IMR-90 (cell line): ENCODE measurements around the gene UST. TPM values are rescaled to one million over a fixed set of nuclear protein-coding genes. Genes with fewer than 3 reads are reported as not detected.

ENCODE experiments used
- ATAC-seq: fragments of 200-7000 bp; cut with Tn5 transposase; 2 replicates; pipeline ENCODE4 v1.9.1; 2020; ENCODE audit warnings: low read depth, mild to moderate bottlenecking, moderate library complexity
- BruUV-seq: library from RNA; stranded (reverse); fragments of 400-500 nt; replicated peaks from 2 replicates; lab custom pipeline; 2021; lab: Mats Ljungman, UMichigan
- CTCF ChIA-PET: fragments of 300-600 bp; formaldehyde crosslinking; extraction: SDS; loops from one replicate; lab custom pipeline; 2021; ENCODE audit warnings: antibody characterized with exemption; lab: Yijun Ruan, JAX
- POLR2A ChIA-PET: fragments of 300-600 bp; sonication (Branson Sonifier 250); formaldehyde crosslinking; loops from one replicate; lab custom pipeline; 2022; ENCODE audit warnings: antibody characterized with exemption; ENCODE audit not compliant: unreplicated experiment; lab: Charles Lee
- DNase-seq: peaks from one replicate; pipeline ENCODE4 v3.0.0; 2013
- H2AFZ ChIP-seq: replicated peaks from 2 replicates; pipeline ENCODE3; 2013; ENCODE audit warnings: low read length, mild to moderate bottlenecking; ENCODE audit not compliant: poor library complexity
- H2AK5ac ChIP-seq: 2 replicates; pipeline ENCODE4 v1.6.1; 2013; ENCODE audit warnings: low read depth, low read length, inconsistent platforms
- H2AK9ac ChIP-seq: replicated peaks from 2 replicates; pipeline ENCODE3; 2013; ENCODE audit warnings: mild to moderate bottlenecking, low read depth, low read length, moderate library complexity; ENCODE audit not compliant: poor library complexity
- H2BK120ac ChIP-seq: 2 replicates; pipeline ENCODE4 v1.6.1; 2013; ENCODE audit warnings: low read depth, low read length, inconsistent platforms
- H2BK15ac ChIP-seq: 3 replicates; pipeline ENCODE4 v1.6.1; 2013; ENCODE audit warnings: low read depth, low read length, inconsistent platforms
- H2BK20ac ChIP-seq: 2 replicates; pipeline ENCODE4 v1.6.1; 2013; ENCODE audit warnings: low read depth, mild to moderate bottlenecking, inconsistent platforms, low read length, moderate library complexity
- H2BK5ac ChIP-seq: 2 replicates; pipeline ENCODE4 v1.6.1; 2013; ENCODE audit warnings: mild to moderate bottlenecking, low read depth, low read length, inconsistent platforms; ENCODE audit not compliant: poor library complexity, severe bottlenecking
- H3K14ac ChIP-seq: replicated peaks from 2 replicates; pipeline ENCODE4 v1.6.1; 2013; ENCODE audit warnings: low read depth, low read length, inconsistent platforms
- H3K18ac ChIP-seq: 2 replicates; pipeline ENCODE4 v1.6.1; 2013; ENCODE audit warnings: low read depth, low read length, control low read depth
- H3K23ac ChIP-seq: 2 replicates; pipeline ENCODE4 v1.6.1; 2013; ENCODE audit warnings: low read depth, low read length, inconsistent platforms
- H3K27ac ChIP-seq: 2 replicates; pipeline ENCODE4 v1.5.1; 2013; ENCODE audit warnings: mild to moderate bottlenecking, control low read depth, low read length; ENCODE audit not compliant: insufficient read depth
- H3K27me3 ChIP-seq: 2 replicates; pipeline ENCODE4 v1.6.1; 2013; ENCODE audit warnings: low read length; ENCODE audit not compliant: control insufficient read depth, insufficient read depth
- H3K36me3 ChIP-seq: 2 replicates; pipeline ENCODE4 v1.6.1; 2013; ENCODE audit warnings: low read length, mixed read lengths; ENCODE audit not compliant: control insufficient read depth, insufficient read depth
- H3K4ac ChIP-seq: 2 replicates; pipeline ENCODE4 v1.6.1; 2013; ENCODE audit warnings: low read depth, low read length, inconsistent platforms
- H3K4me1 ChIP-seq: 2 replicates; pipeline ENCODE4 v1.6.1; 2013; ENCODE audit warnings: low read length, mixed read lengths; ENCODE audit not compliant: control insufficient read depth, insufficient read depth
- H3K4me2 ChIP-seq: 2 replicates; pipeline ENCODE4 v1.6.1; 2013; ENCODE audit warnings: low read depth, mild to moderate bottlenecking, control low read depth, low read length, moderate library complexity
- H3K4me3 ChIP-seq: 2 replicates; pipeline ENCODE4 v1.5.1; 2013; ENCODE audit warnings: low read depth, mild to moderate bottlenecking, control low read depth, low read length, moderate library complexity; ENCODE audit not compliant: insufficient read depth
- H3K56ac ChIP-seq: 2 replicates; pipeline ENCODE4 v1.6.1; 2013; ENCODE audit warnings: low read length, inconsistent platforms; ENCODE audit not compliant: insufficient read depth; ENCODE audit errors: extremely low read depth
- H3K79me1 ChIP-seq, 2 experiments: 2 replicates each; pipeline ENCODE4 v1.6.1; 2013; ENCODE audit warnings: low read length in 2 of 2, inconsistent platforms in 1 of 2, low read depth in 1 of 2
- H3K9ac ChIP-seq: 2 replicates; pipeline ENCODE4 v1.6.1; 2013; ENCODE audit warnings: low read depth, low read length, control low read depth
- H3K9me1 ChIP-seq: 2 replicates; pipeline ENCODE4 v1.6.1; 2013; ENCODE audit warnings: low read length, inconsistent platforms; ENCODE audit not compliant: insufficient read depth
- H3K9me3 ChIP-seq: 2 replicates; pipeline ENCODE4 v1.6.1; 2013; ENCODE audit warnings: low read length; ENCODE audit not compliant: control insufficient read depth, insufficient read depth
- H4K20me1 ChIP-seq: 2 replicates; pipeline ENCODE4 v1.6.1; 2013; ENCODE audit warnings: low read length, inconsistent platforms; ENCODE audit not compliant: insufficient read depth
- H4K5ac ChIP-seq: 2 replicates; pipeline ENCODE4 v1.6.1; 2013; ENCODE audit warnings: mild to moderate bottlenecking, low read depth, low read length, control low read depth
- H4K8ac ChIP-seq, 2 experiments: 2 replicates each; pipeline ENCODE4 v1.6.1; 2013; ENCODE audit warnings: low read depth in 2 of 2, low read length in 2 of 2, control low read depth in 1 of 2, inconsistent platforms in 1 of 2
- H4K91ac ChIP-seq: 2 replicates; pipeline ENCODE4 v1.6.1; 2013; ENCODE audit warnings: low read depth, low read length, inconsistent platforms; ENCODE audit not compliant: insufficient read depth
- BHLHE40 ChIP-seq: fragments of 150-350 bp; IDR thresholded peaks from 2 replicates; pipeline ENCODE4 v1.6.1; 2016; ENCODE audit warnings: mild to moderate bottlenecking, low read depth, low read length
- CEBPB ChIP-seq: IDR thresholded peaks from 2 replicates; pipeline ENCODE4 v1.6.1; 2012; ENCODE audit warnings: low read depth, low read length, improper control_type of control experiment
- FOS ChIP-seq: fragments of 150-350 bp; IDR thresholded peaks from 2 replicates; pipeline ENCODE4 v1.6.1; 2016; ENCODE audit warnings: low read depth, low read length
- RAD21 ChIP-seq: IDR thresholded peaks from 2 replicates; pipeline ENCODE4 v1.6.1; 2012; ENCODE audit warnings: low read length, improper control_type of control experiment
- RCOR1 ChIP-seq: IDR thresholded peaks from 2 replicates; pipeline ENCODE4 v1.6.1; 2012; ENCODE audit warnings: mild to moderate bottlenecking, low read length, improper control_type of control experiment; ENCODE audit not compliant: insufficient replicate concordance
- SMC3 ChIP-seq: fragments of 150-350 bp; IDR thresholded peaks from 2 replicates; pipeline ENCODE4 v1.6.1; 2016; ENCODE audit warnings: low read depth, mild to moderate bottlenecking, antibody characterized with exemption, low read length, moderate library complexity
- WGBS, 2 experiments: methylation state at CpG; one replicate each; pipeline versions ENCODE4 v1.1.5 to v1.1.7; 2013; ENCODE audit warnings: missing lambda C conversion rate in 2 of 2; ENCODE audit not compliant: insufficient read length in 1 of 2; ENCODE audit errors: extremely low coverage in 2 of 2; 5-methylcytosine and 5-hydroxymethylcytosine counted together
- dilution Hi-C: fragments of 300-500 bp; cut with HindIII; formaldehyde crosslinking; loops from one replicate; pipeline ENCODE4 v1.14.3; 2018; ENCODE audit warnings: low sequenced_read_pairs; ENCODE audit not compliant: unreplicated experiment
- in situ Hi-C: fragments of 300-500 bp; cut with MboI; formaldehyde crosslinking; loops from 3 replicates; pipeline ENCODE4 v1.14.3; 2019; ENCODE audit warnings: low sequenced_read_pairs, inconsistent platforms, mixed read lengths
- intact Hi-C: fragments of 100-400 bp; cut with micrococcal nuclease; formaldehyde crosslinking; loops from 2 replicates; pipeline ENCODE4 v1.10.0; 2022
- polyA plus RNA-seq, 3 experiments: library from polyadenylated mRNA; depleted of rRNA; stranded (reverse); fragments of >200 nt; gene quantifications; 2 replicates each; pipeline ENCODE4 v1.2.3, GENCODE V29; 2012; ENCODE audit warnings: low replicate concordance in 1 of 3
- total RNA-seq: library from RNA; depleted of rRNA; stranded (reverse); fragments of >200 nt; gene quantifications from 2 replicates; pipeline ENCODE4 v1.2.3, GENCODE V29; 2012
- TF ChIP-seq, protein P1 (sequence below): fragments of 150-350 bp; IDR thresholded peaks from 2 replicates; pipeline ENCODE4 v1.6.1; 2016; ENCODE audit warnings: low read depth, mild to moderate bottlenecking, low read length, moderate library complexity, borderline replicate concordance

Gene UST
- total and polyA plus RNA-seq, 2 of the 4 experiments (the other 2 are of a cell fraction) = 7.7 to 13.8 TPM

DNA sequence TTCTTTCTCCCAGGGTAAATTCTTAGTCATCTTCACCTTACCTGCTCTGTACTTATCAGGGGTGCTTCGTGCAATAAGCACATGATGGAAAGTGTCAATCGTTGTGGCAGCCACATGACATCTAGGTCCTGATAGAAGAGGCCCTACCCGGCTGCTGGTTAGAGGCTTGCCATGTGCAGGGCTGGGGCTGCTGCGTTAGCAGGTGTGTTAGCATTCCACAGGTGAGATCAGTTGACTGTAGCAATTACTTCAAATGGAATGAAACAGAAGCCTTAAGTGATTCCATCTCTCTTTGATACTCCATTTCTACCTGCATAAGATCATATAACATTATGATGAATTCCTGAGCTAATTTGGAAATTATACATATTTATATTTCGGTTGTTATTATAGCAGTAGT, 127.0 kb downstream of the UST start:
- WGBS, 2 experiments = 92% methylated on average over 2 of the region's 5 CpGs; no CpG with 5 or more reads in 1 of the 2 experiments
- H3K27me3 ChIP-seq = no peaks in the 10 kb centered on the region
- BruUV-seq = no TSS peak

More for the DNA sequence above, 127.0 kb downstream of the UST start:
- ATAC-seq = no peak
- H3K4me1 ChIP-seq = peaks cover 7% of the 10 kb centered on the region
- TF ChIP-seq SMC3 = no peak
- no peak for TF ChIP-seq CEBPB
- TF ChIP-seq RCOR1 = no peak
- TF ChIP-seq RAD21 = no peak
- TF ChIP-seq FOS = no peak
- TF ChIP-seq, protein P1, sequence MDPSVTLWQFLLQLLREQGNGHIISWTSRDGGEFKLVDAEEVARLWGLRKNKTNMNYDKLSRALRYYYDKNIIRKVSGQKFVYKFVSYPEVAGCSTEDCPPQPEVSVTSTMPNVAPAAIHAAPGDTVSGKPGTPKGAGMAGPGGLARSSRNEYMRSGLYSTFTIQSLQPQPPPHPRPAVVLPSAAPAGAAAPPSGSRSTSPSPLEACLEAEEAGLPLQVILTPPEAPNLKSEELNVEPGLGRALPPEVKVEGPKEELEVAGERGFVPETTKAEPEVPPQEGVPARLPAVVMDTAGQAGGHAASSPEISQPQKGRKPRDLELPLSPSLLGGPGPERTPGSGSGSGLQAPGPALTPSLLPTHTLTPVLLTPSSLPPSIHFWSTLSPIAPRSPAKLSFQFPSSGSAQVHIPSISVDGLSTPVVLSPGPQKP = no peak
- TF ChIP-seq BHLHE40 = no peak
- no peak overlapping the region for H3K4me3 ChIP-seq
- no peak overlapping the region for H2BK5ac ChIP-seq
- H4K8ac ChIP-seq = no peak overlapping the region
- H3K9me3 ChIP-seq = no peaks in the 10 kb centered on the region
- H3K4ac ChIP-seq = no peak overlapping the region; the same call in 1 of the 2 replicates
- H2AK9ac ChIP-seq = no peak overlapping the region
- H3K18ac ChIP-seq = no peak overlapping the region
- dilution Hi-C loops (no loop called here), in situ Hi-C loops (no loop called here), intact Hi-C loops (no loop called here)
- no peak overlapping the region for H2BK15ac ChIP-seq
- no peaks in the 10 kb centered on the region for H3K36me3 ChIP-seq
- H4K5ac ChIP-seq = no peak overlapping the region
- H3K27ac ChIP-seq = no peak overlapping the region
- CTCF ChIA-PET = no interaction called here
- no peak overlapping the region for H2AFZ ChIP-seq
- DNase-seq = no peak
- peaks cover 10 to 32% of the 10 kb centered on the region in 2 experiments; a peak in 3 of 4 replicates for H3K79me1 ChIP-seq
- H3K14ac ChIP-seq = no peak overlapping the region
- peaks cover 24% of the 10 kb centered on the region; the same call in 1 of the 2 replicates for H4K20me1 ChIP-seq
- no peak overlapping the region for H3K4me2 ChIP-seq
- no peak overlapping the region for H2BK120ac ChIP-seq
- no peak overlapping the region for H2BK20ac ChIP-seq
- H4K91ac ChIP-seq = no peak overlapping the region
- no peak overlapping the region for H3K23ac ChIP-seq
- H3K56ac ChIP-seq = no peak overlapping the region
- peaks cover 10% of the 10 kb centered on the region for H3K9me1 ChIP-seq
- no peak overlapping the region; the same call in 1 of the 2 replicates for H2AK5ac ChIP-seq
- POLR2A ChIA-PET = no interaction called here
- H3K9ac ChIP-seq = no peak overlapping the region
